ENCODE results near the gene LIPA.
"Not testable (repeated sequence)": the region's sequence is repeated elsewhere in the genome, so short reads cannot be mapped to it uniquely, and the experiment has no call there.

LIPA gene

GRCh38 chr10:89269433-89270152 is 18.0 kb upstream of the LIPA start:
- no peak for DNase-seq

GRCh38 chr10:89266721-89267453 is 15.3 kb upstream of the LIPA start:
- no peak for DNase-seq

GRCh38 chr10:89263531-89263930 is 12.0 kb upstream of the LIPA start:
- DNase-seq = no peak

- DNase-seq = no peak
Measured at GRCh38 chr10:89263091-89263490, 11.5 kb upstream of the LIPA start.

GRCh38 chr10:89262086-89263051 is 10.8 kb upstream of the LIPA start:
- no peak for DNase-seq

- no peak for DNase-seq
Measured at GRCh38 chr10:89258881-89259280, 7.3 kb upstream of the LIPA start.

- DNase-seq = no peak
Measured at GRCh38 chr10:89257581-89257980, 6.0 kb upstream of the LIPA start.

GRCh38 chr10:89256962-89257361 is 5.4 kb upstream of the LIPA start:
- no peak for DNase-seq

- DNase-seq = no peak
Measured at GRCh38 chr10:89256340-89256739, 4.8 kb upstream of the LIPA start.

GRCh38 chr10:89255793-89256192 is 4.2 kb upstream of the LIPA start:
- DNase-seq = no peak

GRCh38 chr10:89255091-89255579 is 3.6 kb upstream of the LIPA start:
- DNase-seq = not testable (repeated sequence)

GRCh38 chr10:89252225-89252585 is 630 bp upstream of the LIPA start:
- DNase-seq = no peak

GRCh38 chr10:89250865-89251408 is 638 bp downstream of the LIPA start:
- DNase-seq = no peak

- DNase-seq = no peak
Measured at GRCh38 chr10:89248990-89249389, 2.6 kb downstream of the LIPA start.

GRCh38 chr10:89247623-89248022 is 4.0 kb downstream of the LIPA start:
- DNase-seq = not testable (repeated sequence)

GRCh38 chr10:89245802-89246201 is 5.8 kb downstream of the LIPA start:
- DNase-seq = no peak

- DNase-seq = no peak
Measured at GRCh38 chr10:89242840-89243568, 8.6 kb downstream of the LIPA start.

GRCh38 chr10:89242345-89242684 is 9.3 kb downstream of the LIPA start:
- DNase-seq = no peak

GRCh38 chr10:89241486-89242344 is 9.9 kb downstream of the LIPA start:
- no peak for DNase-seq

GRCh38 chr10:89241026-89241425 is 10.5 kb downstream of the LIPA start:
- DNase-seq = no peak

GRCh38 chr10:89240519-89240918 is 11.1 kb downstream of the LIPA start:
- DNase-seq = no peak

Data from activated CD4-positive, alpha-beta T cell treated with anti-CD3 and anti-CD28 coated beads for 4 hours (primary cell).